GM12801 (cell line): Measurements from ENCODE around the gene IRF4.

Source experiments
- TF ChIP-seq, protein P1 (sequence below): IDR thresholded peaks from one replicate; pipeline ENCODE4 v1.5.1; 2011; ENCODE audit warnings: control low read depth; ENCODE audit not compliant: insufficient read length; ENCODE audit errors: extremely low read depth

The IRF4 gene

GRCh38 chr6:446418-447366 lies 55.1 kb downstream of the IRF4 start:
- TF ChIP-seq, protein P1, sequence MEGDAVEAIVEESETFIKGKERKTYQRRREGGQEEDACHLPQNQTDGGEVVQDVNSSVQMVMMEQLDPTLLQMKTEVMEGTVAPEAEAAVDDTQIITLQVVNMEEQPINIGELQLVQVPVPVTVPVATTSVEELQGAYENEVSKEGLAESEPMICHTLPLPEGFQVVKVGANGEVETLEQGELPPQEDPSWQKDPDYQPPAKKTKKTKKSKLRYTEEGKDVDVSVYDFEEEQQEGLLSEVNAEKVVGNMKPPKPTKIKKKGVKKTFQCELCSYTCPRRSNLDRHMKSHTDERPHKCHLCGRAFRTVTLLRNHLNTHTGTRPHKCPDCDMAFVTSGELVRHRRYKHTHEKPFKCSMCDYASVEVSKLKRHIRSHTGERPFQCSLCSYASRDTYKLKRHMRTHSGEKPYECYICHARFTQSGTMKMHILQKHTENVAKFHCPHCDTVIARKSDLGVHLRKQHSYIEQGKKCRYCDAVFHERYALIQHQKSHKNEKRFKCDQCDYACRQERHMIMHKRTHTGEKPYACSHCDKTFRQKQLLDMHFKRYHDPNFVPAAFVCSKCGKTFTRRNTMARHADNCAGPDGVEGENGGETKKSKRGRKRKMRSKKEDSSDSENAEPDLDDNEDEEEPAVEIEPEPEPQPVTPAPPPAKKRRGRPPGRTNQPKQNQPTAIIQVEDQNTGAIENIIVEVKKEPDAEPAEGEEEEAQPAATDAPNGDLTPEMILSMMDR = no peak

DNA sequence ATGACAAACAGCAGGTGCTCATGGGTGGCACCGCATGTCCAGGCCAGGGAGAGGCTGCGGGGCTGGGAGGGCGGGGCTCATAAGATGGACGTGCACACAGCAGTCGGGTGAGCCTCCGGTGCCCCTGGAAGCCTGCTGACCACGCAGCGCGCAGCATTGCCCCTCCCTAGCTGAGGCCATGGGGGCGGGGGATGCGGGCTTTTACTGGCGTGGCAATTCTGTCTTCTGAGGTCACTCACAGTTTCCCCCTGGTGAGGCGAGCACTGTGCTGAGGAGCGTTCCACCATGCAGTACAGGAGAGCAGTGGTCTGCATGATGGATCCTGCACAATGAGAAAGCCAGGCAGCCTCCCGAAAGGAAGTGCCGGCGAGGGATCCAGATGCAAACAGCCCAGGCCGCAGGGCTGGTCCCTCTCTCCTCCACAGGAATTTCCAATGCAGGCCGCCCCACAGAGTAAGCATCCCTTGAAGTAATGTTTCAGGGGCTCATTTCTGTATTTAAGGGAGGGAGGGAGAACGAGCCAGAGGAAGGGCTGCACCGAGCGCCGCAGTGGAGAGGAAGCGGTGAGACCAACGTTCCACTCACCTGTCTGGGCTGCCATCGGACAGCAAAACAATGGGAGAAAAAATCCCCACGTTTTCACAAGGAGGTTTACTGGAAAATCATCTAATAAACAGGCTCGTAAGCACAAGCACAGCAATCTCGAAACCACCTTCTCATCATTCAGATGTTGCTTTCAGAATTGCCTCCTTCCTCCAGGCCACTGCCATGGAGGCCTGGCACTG lies 56.0 kb downstream of the IRF4 start:
- TF ChIP-seq, protein P1 = no peak

- TF ChIP-seq, protein P1 = no peak
These were observed 56.9 kb downstream of the IRF4 start for GRCh38 chr6:448296-449056.

DNA sequence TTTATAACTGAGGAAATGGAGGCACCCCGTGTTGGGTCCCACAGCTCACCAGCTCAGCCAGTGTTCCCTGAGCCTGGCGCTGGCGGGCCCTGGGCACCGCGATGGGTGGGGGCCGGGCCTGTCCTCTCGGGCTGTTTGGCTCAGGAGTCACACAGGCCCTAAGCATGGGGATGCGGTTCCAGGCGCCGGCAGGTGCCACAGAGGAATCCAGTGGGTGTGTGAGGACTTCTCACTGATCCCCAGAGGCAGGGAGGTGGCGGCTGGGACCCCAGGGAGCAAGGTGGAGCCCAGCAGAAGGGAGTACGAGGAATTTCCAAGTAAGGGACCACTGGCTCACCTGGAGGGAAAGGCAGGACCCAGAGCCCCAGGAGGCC lies 57.5 kb downstream of the IRF4 start:
- TF ChIP-seq, protein P1 = no peak

DNA sequence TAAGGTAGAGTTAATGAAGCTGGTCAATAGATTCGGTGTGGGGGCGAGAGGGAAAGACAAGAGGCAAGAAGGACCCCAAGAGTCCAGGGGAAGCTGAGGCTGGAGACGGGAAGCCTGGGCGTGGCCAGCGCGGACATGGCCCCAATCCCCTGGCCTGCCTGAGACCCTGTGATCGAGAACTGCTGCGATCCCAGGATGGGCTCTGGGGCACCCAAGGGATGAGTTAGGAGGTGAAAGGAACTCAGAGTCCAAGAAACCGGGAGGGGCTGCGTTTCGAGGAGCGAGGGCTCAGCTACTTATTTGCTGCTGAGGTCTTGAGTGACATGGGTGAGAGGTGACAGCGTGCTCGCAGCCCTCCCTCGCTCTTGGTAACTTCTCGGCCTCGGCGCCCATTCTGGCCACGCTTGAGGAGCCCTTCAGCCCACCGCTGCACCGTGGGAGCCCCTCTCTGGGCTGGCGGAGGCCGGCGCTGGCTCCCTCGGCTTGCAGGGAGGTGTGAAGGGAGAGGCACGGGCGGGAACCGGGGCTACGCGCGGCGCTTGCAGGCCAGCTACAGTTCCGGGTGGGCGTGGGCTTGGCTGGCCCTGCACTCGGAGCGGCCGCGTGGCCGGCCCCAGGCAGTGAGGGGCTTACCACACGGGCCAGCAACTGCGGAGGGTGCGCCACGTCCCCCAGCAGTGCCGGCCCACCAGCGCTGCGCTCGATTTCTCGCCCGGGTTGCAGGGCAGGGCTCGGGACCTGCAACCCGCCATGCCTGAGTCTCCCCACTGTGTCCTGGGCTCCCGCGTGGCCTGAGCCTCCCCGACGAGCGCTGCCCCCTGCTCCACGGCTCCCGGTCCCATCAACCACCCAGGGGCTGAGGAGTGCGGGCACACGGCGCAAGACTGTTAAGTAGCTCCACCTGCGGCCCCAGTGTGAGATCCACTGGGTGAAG lies 58.2 kb downstream of the IRF4 start:
- TF ChIP-seq, protein P1 = no peak

- TF ChIP-seq, protein P1 = no peak
These were observed 59.8 kb downstream of the IRF4 start for GRCh38 chr6:451336-451735.
